HG03558 (cell line): ENCODE results near the gene NT5C.
"Not testable (repeated sequence)": the region's sequence is repeated elsewhere in the genome, so short reads cannot be mapped to it uniquely, and the experiment has no call there.

Source experiments
- ATAC-seq: cut with Tn5 transposase; IDR thresholded peaks from one replicate; pipeline ENCODE4 v1.9.1; 2021; ENCODE audit warnings: moderate number of reproducible peaks; ENCODE audit not compliant: unreplicated experiment; ENCODE audit errors: extremely low read depth

NT5C gene

DNA sequence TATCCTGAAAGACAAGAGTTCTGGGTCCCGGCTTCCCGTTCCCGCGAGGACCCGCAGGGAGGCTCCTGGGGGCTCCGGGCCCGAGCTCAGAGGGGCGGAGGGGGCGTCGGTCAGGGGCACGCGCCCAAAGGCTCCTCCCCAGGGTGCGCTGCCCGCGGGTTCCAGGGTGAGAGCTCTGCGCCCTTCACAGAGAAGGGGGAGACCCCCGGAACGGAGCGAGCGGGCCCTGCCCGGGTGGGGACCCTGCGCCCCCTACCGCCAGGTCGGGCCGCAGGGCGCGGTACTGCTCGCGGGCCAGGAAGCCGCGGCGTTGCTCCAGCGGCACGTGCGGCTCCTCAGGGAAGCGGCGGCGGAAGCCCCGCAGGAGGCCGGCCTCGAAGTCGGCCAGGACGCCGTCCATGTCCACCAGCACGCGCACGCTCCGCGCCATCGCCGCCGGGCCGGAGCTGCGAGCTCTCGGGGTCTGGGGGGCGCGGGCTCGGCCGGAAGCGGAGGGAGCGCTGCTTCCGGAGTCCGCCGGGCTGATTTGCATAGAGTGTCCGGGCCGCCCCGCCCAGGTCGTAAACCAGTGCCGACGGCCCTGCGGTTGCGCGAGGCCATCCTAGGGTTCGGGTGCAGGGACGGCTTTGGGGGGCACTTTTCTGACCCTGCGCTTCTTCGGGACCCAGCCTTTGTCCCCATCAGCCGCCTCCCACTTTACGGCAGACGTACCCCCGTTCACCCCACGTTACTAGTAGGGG, at the start of gene NT5C:
Gene NT5C, minus strand, starts transcription at position 465 of the 740 bp plus-strand sequence. Its CDS starts 35 bp downstream, at position 430.
- ATAC-seq, result peak; percentile 44

DNA sequence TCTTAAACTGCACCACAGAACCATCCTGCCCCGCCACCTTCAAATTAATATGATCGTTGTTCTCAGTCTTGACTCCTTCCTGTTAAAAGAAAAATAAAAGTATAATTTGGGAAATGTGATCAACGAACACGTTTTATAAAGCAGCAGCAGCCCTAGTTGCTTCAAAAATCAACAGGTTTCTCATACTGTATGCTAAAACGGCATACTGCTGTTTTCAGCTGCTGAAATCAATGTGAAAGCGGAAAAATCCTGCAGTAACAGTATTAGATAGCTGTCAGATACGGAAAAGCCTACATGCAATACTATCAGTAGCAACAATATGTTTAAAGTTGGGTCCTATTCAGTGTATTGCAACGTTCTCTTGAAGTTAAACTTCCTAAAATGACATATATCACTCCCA, 49.6 kb upstream of the NT5C start:
- no peak for ATAC-seq

DNA sequence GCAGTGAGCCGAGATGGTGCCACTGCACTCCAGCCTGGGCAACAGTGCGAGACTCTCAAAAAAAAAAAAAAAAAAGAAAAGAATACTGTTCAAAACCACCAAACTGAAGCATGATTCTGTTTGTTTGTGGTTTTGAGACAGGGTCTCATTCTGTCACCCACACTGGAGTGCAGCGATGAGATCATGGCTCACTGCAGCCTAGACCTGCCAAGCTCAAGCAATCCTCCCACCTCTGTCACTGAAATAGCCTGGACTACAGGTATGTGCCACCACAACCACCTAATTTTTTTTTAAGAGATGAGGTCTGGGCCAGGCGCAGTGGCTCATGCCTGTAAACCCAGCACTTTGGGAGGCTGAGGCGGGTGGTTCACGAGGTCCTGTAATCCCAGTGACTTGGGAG, 46.9 kb upstream of the NT5C start:
- no peak for ATAC-seq

DNA sequence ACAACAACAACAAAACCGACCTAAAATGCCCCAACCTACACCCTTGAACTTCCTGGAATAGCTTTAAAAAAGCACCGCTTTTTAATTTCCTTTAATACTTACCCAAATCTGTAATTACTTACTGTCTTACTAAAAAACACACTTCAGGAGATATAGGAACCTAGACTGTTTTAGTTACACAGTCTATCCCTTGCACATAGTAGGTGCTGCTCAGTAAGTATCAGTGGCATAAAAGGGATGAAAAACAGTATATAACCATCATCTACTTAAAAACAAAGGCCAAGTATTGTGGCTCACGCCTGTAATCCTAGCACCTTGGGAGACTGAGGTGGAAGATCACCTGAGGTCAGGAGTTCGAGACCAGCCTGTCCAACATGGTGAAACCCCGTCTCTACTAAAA, 45.1 kb upstream of the NT5C start:
- ATAC-seq, result no peak

DNA sequence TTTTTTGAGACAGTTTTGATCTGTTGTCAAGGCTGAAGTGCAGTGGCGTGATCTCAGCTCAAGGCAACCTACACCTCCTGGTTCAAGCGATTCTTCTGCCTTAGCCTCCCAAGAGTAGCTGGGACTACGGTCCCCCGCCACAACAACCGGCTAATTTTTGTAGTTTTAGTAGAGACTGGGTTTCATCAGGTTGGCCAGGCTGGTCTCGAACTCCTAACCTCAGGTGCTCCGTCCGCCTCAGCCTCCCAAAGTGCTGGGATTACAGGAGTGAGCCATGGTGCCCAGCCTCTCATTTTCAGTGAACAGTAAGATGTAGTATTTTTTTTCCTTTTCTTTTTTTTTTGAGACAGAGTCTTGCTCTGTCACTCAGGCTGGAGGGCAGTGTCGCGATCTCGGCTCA, 43.5 kb upstream of the NT5C start:
- ATAC-seq, result no peak

DNA sequence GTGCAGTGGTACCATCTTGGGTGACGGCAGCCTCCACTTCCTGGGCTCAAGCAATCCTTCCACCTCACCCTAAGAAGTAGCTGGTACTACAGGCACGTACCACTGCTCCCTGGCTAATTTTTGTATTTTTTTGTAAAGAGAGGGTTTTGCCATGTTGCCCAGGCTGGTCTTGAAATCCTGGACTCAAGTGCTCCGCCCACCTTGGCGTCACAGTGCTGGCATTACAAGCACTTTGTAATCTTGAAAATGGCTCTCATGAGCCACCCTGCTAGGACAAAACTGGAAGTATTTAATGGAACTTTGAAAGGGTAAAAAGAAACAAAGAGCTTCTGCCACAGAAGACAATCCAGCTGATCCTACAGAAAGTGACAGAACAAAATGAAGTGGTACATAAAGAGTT, 42.0 kb upstream of the NT5C start:
- ATAC-seq, result no peak

DNA sequence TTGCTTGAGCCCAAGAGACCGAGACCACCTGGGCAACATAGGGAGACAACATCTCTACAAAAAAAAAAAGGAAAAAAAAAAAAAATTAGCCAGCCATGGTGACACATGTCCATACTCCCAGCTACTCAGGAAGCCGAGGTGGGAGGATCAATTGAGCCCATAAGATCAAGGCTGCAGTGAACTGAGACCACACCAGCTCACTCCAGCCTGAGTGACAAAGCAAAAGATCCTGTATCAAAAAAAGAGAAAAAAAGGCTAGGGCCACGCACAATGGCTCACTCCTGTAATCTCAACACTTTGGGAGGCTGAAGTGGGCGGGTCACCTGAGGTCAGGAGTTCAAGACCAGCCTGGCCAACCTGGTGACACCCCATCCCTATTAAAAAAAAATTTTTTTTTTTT, 37.5 kb upstream of the NT5C start:
- no peak for ATAC-seq

DNA sequence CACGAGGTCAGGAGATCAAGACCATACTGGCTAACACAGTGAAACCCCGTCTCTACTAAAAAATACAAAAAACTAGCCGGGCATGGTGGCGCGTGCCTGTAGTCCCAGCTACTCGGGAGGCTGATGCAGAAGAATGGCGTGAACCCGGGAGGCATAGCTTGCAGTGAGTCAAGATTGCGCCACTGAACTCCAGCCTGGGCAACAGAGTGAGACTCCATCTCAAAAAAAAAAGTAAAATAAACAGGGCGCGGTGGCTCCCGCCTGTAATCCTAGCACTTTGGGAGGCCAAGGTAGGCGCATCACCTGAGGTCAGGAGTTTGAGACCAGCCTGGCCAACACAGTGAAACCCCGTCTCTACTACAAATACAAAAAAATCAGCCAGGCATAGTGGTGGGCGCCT, 33.1 kb upstream of the NT5C start:
- ATAC-seq, result not testable (repeated sequence)

DNA sequence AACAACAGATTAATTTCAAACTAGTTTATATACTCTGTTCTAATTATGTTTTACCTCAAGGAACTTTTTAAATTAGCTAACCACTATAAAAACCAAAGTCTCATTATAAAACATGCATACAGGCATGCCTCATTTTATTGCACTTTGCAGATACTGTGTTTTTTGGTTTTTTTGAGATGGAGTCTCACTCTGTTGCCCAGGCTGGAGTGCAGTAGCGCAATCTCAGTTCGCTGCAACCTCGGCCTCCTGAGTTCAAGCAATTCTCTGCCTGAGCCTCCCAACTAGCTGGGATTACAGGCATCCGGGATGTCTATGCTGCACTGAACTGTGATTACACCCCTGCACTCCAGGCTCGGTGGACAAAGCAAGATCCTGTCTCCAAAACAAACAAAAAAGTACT, 31.5 kb upstream of the NT5C start:
- ATAC-seq, result no peak

DNA sequence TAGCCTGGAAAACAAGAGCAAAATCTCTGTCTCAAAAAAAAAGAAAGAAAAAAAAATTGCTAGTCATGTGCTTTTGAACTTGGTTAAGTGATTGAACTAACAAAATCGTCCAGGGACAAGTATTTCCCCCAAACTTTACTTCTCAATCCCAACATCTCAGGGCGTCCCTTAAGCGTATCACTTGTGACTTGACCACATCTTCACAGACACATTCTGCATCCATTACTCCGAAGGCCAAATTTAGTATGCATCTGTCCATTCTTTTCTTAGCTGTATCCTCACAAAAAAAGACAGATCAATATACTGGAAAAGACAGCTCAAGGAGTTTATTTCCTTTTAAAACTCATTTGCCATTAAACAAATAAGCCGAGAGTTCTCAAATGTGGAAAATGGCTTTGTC, 28.7 kb upstream of the NT5C start:
- ATAC-seq, result no peak

DNA sequence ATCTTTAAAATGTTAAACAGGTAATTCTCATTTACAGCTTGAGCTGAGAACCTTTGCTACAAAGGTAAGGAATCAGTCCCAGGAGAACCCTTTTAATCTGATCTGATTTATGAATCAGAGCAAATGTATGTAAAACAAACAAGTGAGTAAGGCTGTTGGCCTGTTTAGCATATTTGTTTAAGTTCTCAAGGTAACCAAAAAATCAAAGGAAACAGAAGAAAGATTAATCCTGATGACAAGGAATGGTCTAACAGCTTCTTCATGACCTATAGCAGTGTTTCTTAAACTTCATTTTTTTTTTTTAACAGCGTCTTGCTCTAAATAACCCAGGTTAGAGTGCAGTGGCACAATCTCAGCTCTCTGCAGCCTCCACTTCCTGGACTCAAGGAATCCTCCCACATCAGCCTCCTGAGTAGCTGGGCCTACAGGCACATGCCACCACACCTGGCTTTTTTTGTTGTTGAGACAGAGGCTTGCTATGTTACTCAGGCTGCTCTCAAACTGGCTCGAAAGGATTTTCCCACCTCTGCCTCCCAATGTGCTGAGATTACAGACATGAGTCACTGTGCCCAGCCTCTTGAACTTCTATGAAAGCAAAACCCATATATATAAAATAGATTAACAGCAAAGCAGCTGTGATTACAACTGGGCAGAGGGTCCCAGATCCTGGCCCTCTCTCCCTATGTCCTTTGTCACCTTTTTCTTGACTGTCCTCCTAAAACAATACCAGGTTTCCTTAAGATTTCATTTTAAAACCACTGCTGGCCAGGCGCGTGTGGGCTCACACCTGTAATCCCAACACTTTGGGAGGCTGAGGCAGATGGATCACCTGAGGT, 27.9 kb upstream of the NT5C start:
- no peak for ATAC-seq

DNA sequence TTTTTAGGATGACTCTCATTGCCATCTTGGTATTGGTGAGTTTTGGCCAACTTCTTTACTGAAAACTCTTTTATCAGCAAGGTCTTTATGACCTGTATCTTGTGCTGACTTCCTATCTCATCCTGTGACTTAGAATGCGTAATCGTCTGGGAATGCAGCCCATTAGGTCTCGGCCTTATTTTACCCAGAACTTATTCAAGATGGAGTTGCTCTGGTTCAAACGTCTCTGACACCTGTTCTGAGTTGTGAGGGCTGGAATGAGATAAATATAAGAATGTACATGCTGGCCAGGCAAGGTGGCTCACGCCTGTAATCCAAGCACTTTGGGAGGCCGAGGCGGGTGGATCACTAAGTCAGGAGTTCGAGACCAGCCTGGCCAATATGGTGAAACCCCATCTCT, 26.9 kb upstream of the NT5C start:
- ATAC-seq, result not testable (repeated sequence)

DNA sequence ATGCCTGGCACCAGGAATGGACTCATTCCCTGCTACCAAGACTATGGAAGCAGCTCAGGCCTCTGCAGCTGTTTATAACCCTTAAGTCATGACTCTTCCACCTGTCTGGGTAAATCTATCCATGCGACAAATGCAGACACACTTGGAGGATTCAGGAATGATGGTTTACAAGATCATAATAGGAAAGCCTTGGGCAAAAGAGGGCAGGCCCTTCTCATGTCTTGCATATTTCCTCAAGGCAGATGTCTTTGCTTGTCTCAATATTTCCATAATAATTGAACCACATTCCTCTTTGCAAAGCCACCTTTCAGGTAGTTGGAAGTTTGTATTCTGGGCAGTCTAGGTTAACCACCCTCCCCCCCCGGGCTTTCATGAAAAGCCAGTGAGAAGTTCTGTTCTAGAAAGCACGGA, 23.7 kb upstream of the NT5C start:
- no peak for ATAC-seq

DNA sequence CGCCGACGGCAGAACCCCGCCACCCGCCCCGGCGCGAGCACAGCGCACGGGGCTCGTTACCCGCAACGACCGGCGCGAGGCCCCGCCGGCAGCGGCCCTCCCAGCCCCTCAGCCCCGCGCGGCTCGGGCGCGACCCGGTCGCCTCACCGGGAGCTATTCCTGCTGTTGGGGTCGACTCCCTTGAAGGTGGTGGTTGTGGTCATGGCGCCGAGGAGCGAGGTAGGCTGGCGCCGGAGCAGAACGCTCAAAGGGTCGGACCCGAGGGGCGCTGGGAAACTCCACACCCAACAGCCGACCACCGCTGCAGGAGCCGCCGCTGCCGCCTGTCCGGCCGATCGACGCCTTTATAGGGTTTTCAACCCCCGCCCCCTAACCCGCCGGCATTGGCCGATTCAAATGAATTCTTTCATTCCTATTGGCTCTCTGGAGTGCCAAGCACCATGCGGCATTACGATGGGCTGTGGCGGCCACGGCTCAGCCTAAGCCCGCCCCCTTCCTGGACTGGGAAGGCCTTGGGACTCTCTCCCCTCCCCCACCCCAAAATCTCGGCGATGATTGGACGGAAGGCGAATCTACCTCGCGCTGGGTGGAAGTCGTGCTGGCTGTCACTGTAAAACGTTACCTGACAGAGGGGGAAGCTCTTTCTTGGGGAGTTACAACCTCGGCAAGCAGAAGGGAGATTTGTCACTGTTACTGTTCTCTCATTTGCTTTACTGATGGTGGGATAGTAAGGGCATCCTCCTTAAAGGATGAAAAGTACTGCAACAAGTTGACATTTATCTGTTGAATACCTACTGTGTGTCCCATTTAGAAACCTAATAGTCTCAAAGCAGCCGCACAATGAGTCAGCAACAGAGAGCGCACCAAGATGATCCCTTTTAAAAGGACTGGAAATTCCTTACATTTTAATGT, 22.9 kb upstream of the NT5C start, which contains the start of gene JPT1:
Gene JPT1, minus strand, starts transcription at position 318 of the 912 bp plus-strand sequence. Its CDS starts 115 bp downstream, at position 203.
- ATAC-seq, result peak; percentile 88

DNA sequence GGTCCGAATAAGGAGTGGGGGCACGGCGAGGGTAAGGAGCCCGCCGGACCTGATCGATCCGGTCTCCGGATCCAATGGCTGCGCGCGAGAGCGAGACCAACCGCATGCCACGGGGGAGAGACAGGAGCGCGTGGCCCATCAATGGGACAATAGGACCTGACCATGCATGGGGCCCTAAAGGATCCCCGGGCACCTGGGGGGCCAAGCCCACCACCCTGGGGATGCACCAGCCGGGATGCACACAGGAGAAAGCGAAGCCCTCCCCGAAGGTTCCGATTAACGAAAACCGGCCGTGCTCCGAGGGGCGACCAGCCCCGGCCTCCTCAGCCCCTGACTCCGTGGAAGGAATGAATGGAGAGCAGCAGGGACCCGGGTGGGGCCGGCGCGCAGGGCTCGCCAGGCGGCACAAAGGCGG, 22.2 kb upstream of the NT5C start:
- ATAC-seq, result peak; percentile 10

DNA sequence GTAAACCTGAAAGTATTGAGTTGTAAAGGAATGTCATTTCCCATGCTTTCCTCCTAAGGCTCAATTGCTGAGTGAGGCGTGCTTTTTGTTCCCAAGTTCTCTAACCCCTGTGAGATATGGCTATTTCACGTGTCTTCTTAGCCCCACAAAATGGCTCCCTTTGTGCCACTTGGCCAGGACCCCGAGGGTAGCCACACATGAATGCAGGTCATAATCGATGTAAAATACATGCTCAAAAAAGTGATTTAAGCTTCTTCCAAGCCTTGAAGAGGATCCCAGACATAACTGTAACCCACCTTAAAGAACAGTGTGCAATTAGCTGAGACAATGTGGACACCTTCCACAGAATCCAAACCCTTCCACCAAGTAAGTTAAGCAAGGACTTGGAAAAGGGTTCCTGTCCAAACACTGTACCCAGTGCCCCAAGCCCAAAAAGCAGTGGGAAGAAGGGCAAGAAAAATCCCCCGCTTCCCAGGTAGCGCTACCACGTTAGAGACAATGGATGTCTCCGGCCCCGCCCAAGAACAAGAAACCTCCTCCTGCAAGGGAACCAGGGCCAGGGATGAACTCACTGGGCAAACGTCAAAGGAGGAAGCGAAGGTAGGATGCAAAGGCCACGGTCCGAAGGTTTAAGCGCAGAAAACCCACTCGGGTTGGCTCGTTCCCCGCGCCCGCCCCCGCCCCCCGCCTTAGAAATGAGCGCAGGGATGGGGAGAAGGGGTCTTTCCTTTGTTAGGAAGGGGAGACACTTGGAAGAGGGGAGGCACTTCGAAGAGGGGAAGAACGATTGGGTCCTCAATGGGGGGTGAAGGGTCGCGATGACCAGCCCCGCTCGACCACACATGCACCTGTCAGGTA, 21.6 kb upstream of the NT5C start:
- no peak for ATAC-seq

DNA sequence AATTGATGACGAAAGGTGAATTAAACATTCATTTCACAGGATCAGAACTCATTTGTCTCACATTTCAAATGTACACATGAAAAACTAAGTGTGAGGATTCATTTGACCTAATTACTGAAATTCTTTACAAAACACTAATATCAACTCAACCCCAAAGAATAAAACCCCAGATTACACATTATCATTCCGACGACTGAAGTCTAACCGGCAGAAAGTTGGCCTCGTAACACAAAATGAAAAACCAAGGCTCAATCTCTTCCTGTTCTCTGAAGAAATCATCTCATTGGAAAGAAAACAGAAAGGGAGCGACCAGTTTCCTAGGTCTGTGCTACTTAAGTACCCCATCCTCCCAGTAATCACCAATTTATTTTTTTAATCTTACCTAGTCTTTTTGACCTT, 21.0 kb upstream of the NT5C start:
- ATAC-seq, result no peak

DNA sequence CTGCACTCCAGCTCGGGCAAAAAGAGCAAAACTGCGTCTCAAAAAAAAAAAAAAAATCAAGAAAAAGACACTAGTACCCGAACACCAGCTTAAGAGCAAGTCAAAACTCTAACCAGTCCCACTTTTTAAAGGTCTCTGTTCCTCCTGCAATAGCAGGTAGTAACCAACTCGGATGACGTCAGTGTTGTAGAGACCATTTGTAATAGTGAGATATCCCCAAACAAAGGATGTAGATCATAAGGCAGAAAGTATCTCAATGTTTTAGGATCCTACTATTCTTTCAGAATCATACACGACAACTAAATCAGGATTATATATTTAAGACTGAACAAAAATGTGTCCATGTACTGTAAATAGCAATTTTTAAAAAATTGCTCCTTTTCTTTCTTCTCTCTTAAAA, 20.4 kb upstream of the NT5C start:
- ATAC-seq, result no peak

DNA sequence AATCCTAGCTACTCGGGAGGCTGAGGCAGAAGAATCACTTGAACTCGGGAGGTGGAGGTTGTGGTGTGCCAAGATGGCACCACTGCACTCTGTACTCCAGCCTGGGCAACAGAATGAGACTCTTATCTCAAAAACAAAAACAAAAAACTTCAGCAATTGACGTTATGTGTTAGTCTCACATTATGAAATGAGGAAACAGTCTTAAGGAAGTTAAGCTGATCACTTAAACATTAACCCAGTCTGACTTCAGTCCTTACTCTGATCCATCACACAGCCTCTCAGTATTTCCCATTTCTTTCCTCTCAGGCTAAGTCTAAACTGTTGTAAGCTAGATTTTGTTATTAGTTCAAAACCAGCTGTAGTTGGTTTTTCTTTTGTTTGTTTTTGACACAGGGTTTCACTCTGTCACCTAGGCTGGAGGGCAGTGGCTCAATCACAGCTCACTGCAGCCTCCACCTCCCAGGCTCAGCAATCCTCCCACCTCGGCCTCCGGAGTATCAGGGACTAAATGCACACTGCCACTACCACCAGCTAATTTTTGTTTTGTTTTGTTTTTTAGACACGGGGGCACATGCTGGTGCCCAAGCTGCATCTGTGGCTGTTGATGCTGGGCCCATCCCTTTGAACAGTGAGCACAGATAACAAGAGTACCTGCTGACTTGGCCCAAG, 16.5 kb upstream of the NT5C start:
- ATAC-seq, result no peak
